Kidney (tissue), 14 donors: ENCODE data around the gene DUSP11. TPM values are rescaled to one million over a fixed set of nuclear protein-coding genes. Genes with fewer than 3 reads are reported as not detected.
"Not testable (repeated sequence)": the region's sequence is repeated elsewhere in the genome, so short reads cannot be mapped to it uniquely, and the experiment has no call there.

Experiments used
- DNase-seq, 5 donors: peaks; one replicate each; pipeline ENCODE4 v3.0.0-alpha.2; 2013 to 2020
- FAIRE-seq: peaks from 2 replicates; lab custom pipeline; 2012; peaks lifted over from hg19 to GRCh38; lab: Jason Lieb, UNC
- H3K27ac ChIP-seq, 2 donors: one replicate each; pipeline ENCODE4 v1.7.0; 2013; ENCODE audit warnings: low read depth in 2 of 2, low read length in 2 of 2, inconsistent platforms in 1 of 2
- H3K27me3 ChIP-seq: one replicate; pipeline ENCODE4 v1.7.1; 2013; ENCODE audit warnings: low read length, inconsistent platforms; ENCODE audit not compliant: control insufficient read depth, insufficient read depth
- H3K36me3 ChIP-seq, 3 donors: one replicate each; pipeline versions ENCODE4 v1.7.0 to v1.7.1; 2013; ENCODE audit warnings: low read length in 3 of 3, control low read depth in 1 of 3, inconsistent platforms in 1 of 3; ENCODE audit not compliant: insufficient read depth in 3 of 3, control insufficient read depth in 2 of 3
- H3K4me1 ChIP-seq, 3 donors: one replicate each; pipeline versions ENCODE4 v1.7.0 to v1.7.1; 2013; ENCODE audit warnings: low read length in 3 of 3, inconsistent platforms in 1 of 3, low read depth in 1 of 3; ENCODE audit not compliant: control insufficient read depth in 2 of 3, insufficient read depth in 2 of 3
- H3K4me3 ChIP-seq, 3 donors: one replicate each; pipeline versions ENCODE4 v1.7.0 to v1.8.1; 2013; ENCODE audit warnings: low read length in 3 of 3, control low read depth in 1 of 3, inconsistent platforms in 1 of 3
- H3K9ac ChIP-seq, 3 donors: one replicate each; pipeline versions ENCODE4 v1.7.0 to v1.7.1; 2013; ENCODE audit warnings: low read length in 3 of 3, control low read depth in 1 of 3, inconsistent platforms in 1 of 3
- H3K9me3 ChIP-seq, 3 donors: one replicate each; pipeline versions ENCODE4 v1.7.0 to v1.7.1; 2013; ENCODE audit warnings: low read length in 3 of 3, control low read depth in 1 of 3, inconsistent platforms in 1 of 3; ENCODE audit not compliant: control insufficient read depth in 2 of 3, insufficient read depth in 1 of 3
- intact Hi-C: fragments of 100-400 bp; cut with DNase I; formaldehyde crosslinking; loops from one replicate; pipeline ENCODE4 v1.11.1; 2022
- polyA plus RNA-seq: library from polyadenylated mRNA; stranded (reverse); fragments of 350-450 nt; fragmentation: Illumina TruSeq; extraction: RNeasy Lipid Tissue Mini Kit (QIAGEN cat#74804); gene quantifications from one replicate; pipeline ENCODE4 v1.2.3, GENCODE V29; 2014; ENCODE audit warnings: low read depth, low replicate concordance; ENCODE audit not compliant: insufficient read depth
- total RNA-seq: library from RNA; stranded (reverse); fragmentation: NEBNext Ultra II Directional; extraction: Animal tissue kit (Norgen Biotek cat#: 25700); gene quantifications from one replicate; pipeline ENCODE4 v1.2.1, GENCODE V29; 2021
- TF ChIP-seq, protein P1 (sequence below): IDR thresholded peaks from 3 replicates; pipeline ENCODE4 v1.5.1; 2012; ENCODE audit warnings: mild to moderate bottlenecking, moderate library complexity, borderline replicate concordance; ENCODE audit not compliant: insufficient read depth; ENCODE audit errors: extremely low read depth
- donor health status: control.
- donor health status: control.
- donor health status: control.
- donor health status: control.
- donor health status: control.
- donor health status: DM: yes; HTN: yes; CAD: no.
- donor health status: Normal renal cell carcinoma (clear cell type).

The DUSP11 gene
- total and polyA plus RNA-seq, 2 donors from 2014 or later, result 19.3 to 25.5 TPM

DNA sequence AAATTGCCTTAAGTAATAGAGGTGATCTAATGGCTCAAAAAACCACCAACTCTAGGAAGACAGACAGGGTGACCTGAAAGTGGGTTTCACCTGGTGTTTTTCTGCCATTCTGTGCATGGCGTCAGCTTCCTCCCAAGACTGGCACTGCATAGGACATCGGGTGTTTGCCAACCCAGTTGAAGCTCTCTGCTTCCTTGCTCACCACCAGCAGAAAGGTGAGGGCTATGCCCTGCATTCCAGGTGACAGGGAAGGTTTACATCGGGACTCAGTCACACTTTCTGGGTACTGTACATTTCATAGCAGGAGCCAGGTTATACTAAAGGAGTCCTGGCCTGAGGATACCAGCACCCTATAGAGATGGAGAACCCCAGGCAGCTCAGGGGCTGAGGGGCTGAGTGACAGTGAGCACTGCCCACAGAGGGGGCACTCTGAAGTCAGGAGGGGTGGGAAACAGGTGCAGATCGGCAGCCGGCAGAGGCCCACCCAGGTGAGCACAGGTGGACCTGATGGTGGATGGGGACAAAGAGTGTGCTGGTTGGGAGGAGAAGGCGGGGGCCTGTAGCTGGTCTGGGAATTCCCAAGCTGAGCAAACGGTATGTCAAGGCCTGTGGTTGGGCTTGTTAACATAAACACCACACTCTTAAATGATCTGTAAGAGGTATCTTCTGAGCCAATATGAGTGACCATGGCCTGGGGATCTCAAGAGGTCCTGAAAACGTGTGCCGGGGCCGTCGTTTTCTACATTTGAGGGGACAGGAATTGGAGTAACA is 60.9 kb downstream of the DUSP11 start:
- intact Hi-C loops, result no loop called here
- FAIRE-seq, result no peak

DNA sequence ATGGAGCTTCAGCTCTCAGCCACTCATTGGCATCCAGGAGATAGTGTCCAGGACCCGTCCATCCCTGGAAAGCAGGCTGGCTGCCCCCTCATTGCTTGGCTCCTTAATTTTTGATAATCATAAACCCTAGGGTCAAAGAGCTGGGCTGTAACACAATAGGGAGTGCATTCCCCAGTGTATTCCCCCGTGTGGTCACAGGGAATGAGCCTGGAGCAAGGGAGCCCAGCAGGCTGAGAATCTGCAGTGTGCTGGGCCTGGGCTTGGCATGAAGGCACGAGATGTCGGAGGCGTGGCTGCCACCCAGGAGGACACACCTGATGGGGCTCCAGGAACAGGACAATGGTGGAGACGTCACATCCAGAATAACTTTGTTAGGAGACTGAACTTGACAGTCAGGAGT is 61.5 kb downstream of the DUSP11 start:
- no peak overlapping the region for H3K27ac ChIP-seq
- TF ChIP-seq, protein P1, sequence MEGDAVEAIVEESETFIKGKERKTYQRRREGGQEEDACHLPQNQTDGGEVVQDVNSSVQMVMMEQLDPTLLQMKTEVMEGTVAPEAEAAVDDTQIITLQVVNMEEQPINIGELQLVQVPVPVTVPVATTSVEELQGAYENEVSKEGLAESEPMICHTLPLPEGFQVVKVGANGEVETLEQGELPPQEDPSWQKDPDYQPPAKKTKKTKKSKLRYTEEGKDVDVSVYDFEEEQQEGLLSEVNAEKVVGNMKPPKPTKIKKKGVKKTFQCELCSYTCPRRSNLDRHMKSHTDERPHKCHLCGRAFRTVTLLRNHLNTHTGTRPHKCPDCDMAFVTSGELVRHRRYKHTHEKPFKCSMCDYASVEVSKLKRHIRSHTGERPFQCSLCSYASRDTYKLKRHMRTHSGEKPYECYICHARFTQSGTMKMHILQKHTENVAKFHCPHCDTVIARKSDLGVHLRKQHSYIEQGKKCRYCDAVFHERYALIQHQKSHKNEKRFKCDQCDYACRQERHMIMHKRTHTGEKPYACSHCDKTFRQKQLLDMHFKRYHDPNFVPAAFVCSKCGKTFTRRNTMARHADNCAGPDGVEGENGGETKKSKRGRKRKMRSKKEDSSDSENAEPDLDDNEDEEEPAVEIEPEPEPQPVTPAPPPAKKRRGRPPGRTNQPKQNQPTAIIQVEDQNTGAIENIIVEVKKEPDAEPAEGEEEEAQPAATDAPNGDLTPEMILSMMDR, result no peak

More for the DNA sequence above, 60.9 kb downstream of the DUSP11 start:
- no peak for DNase-seq
- TF ChIP-seq, protein P1, result no peak
- no peak overlapping the region for H3K27ac ChIP-seq
- H3K4me3 ChIP-seq, result no peak overlapping the region
- no peak overlapping the region for H3K9ac ChIP-seq
- no peaks in the 10 kb centered on the region for H3K36me3 ChIP-seq
- H3K9me3 ChIP-seq, result peaks cover 0 to 4% (median 0%) of the 10 kb centered on the region in 3 donors
- H3K27me3 ChIP-seq, result no peaks in the 10 kb centered on the region
- H3K4me1 ChIP-seq, result peaks cover 0 to 8% (median 4%) of the 10 kb centered on the region in 3 donors

DNA sequence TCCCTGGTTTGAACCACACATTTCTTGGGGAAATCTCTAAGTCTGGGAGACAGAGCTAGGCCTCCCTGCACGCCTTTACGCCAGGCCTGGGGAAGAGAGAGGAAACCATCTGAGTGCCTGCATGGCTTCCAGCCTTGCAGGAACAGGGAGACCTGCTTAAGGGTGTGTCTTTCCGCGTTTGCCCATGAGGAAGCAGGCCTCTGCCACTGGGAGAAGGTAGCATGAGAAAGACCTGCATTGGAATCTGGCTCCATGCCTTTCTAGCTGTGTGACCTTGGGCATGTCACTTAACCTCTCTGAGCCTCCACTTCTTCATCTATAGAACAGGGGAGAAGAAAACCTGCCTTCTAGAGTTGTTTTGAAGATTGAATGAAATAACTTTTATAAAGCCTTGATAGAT is 62.2 kb downstream of the DUSP11 start:
- H3K36me3 ChIP-seq, H3K27me3 ChIP-seq, DNase-seq, intact Hi-C loops, FAIRE-seq, H3K9me3 ChIP-seq, H3K4me1 ChIP-seq, H3K9ac ChIP-seq: not testable (repeated sequence)
- peak overlapping the region in 1 of 3 donors; percentile 12 for H3K4me3 ChIP-seq
- peak overlapping the region in 1 of 2 donors; percentile 78 for H3K27ac ChIP-seq

More for the DNA sequence above, 61.5 kb downstream of the DUSP11 start:
- no peak overlapping the region for H3K9ac ChIP-seq
- H3K9me3 ChIP-seq, result peaks cover 0 to 4% (median 0%) of the 10 kb centered on the region in 3 donors
- intact Hi-C loops, result no loop called here
- H3K27me3 ChIP-seq, result no peaks in the 10 kb centered on the region
- FAIRE-seq (no peak), DNase-seq (no peak)
- H3K36me3 ChIP-seq, result no peaks in the 10 kb centered on the region
- H3K4me1 ChIP-seq, result peaks cover 0 to 8% (median 4%) of the 10 kb centered on the region in 3 donors
- no peak overlapping the region for H3K4me3 ChIP-seq

DNA sequence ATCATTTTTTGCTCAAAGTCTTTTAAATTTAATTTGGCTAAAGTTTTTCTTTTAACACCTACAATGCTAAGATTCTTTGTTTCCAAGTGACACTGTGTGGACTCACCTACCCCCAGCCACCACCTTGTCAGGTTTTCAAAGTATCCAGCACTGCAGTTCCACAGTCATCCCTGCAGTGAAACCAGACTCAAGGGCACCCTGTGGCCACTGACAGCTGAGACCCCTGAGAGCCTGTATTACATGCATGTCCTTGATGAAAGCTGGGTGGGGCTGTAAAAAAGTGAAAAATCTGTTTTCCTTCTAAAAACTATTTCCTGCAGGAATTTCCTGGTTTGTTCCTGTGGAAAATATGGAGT is 62.7 kb downstream of the DUSP11 start:
- Histone ChIP-seq H3K9me3 (peaks cover 0 to 4% (median 0%) of the 10 kb centered on the region in 3 donors), H3K36me3 (no peaks in the 10 kb centered on the region), H3K4me3 (peak overlapping the region in 1 of 3 donors; percentile 19), H3K27me3 (no peaks in the 10 kb centered on the region), H3K27ac (peak overlapping the region in 1 of 2 donors; percentile 78), H3K9ac (peak overlapping the region in 1 of 3 donors; percentile 1), H3K4me1 (peaks cover 0 to 8% (median 4%) of the 10 kb centered on the region in 3 donors)
- DNase-seq, result no peak
- FAIRE-seq, result no peak
- intact Hi-C loops, result no loop called here
- TF ChIP-seq, protein P1, result no peak
